GM21381 (cell line): ENCODE data around the gene SMCO1.
"Not testable (repeated sequence)": the region's sequence is repeated elsewhere in the genome, so short reads cannot be mapped to it uniquely, and the experiment has no call there.

ENCODE experiments used
- ATAC-seq: cut with Tn5 transposase; IDR thresholded peaks from one replicate; pipeline ENCODE4 v1.9.1; 2021; ENCODE audit warnings: mild to moderate bottlenecking, moderate library complexity; ENCODE audit not compliant: unreplicated experiment

SMCO1 gene

DNA sequence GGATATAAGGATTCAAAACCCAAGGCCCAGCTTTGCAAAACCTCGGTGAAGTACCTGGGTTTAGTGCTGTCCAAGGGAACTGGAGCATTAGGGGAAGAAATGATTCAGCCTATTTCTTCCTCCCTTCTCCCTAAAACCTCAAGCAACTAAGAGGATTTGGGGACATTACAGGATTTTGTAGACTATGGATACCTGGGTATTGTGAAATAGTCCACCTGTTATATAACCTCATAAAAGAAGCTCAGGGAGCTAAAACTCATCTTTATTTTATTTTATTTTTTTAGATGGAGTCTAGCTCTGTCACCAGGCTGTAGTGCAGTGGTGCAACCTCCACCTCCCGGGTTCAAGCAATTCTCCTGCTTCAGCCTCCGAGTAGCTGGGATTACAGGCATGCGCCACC lies 8.7 kb upstream of the SMCO1 start:
- no peak for ATAC-seq

DNA sequence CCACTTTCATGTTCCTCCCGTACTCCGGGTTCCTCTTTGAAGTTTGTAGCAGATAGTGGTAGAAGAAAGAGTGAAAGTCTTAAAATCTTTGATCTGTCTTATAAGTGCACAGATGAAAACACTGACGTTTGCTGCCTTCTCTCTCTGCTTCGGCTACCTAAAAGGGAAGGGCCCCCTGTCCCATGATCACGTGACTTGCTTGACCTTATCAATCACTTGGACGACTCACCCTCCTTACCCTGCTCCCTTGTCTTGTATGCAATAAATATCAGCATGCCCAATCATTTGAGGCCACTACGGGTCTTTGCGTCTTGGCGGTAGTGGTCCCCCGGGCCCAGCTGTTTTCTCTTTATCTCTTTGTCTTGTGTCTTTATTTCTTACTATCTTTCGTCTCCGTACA lies 6.1 kb upstream of the SMCO1 start:
- ATAC-seq: not testable (repeated sequence)

DNA sequence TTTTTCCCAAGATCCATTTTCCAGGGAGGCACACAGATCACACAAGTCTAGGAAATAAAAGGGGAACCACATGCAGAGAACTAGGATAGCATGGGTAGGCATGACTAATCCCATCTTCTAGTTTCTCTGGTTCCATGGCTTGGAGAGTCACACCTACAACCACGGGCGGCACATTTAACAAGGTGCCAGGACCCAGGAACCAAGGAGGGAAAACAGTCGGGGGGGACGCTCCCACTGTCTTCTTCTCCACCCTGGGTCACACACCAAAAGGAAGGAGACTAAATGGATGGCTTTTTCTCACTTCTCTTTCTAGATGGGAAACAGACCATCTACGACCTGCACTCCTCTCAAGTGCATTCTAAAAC lies 4.6 kb upstream of the SMCO1 start:
- ATAC-seq: no peak

DNA sequence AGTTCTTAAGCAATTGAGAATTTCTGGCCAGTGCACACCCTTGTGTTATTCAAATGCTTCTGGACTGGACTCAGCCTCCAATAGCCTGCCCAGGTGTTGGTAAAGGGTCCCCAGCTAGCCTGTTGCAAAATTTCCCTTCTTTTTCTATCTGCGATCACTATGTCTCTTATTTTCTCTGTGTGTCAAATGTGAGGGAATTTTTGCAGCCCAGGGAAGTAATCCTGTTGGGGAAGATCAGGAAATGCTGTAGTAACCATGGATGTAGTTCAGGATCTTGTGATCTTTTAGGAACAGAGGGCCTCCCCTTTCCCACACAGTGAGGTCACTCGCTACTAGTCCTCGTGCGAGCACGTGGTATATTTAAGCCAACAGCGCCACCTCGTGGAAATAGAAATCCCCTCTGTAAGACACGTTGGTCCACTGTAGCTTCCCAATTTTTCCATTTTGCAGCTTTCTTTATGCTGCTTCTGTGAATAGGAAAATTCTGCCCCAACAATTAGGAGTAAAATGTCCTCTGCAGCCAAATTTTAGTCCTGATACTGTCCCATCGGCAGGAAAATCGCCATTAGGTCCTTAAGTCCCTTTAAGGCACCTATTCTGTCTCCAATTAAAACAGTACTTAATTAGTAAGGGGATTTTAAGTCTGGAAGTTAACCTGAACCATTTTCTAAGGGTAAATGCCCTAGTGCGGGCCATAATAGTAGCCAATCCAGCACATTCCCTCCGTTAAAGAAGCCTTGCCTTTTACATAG lies 4.0 kb upstream of the SMCO1 start:
- ATAC-seq: no peak

DNA sequence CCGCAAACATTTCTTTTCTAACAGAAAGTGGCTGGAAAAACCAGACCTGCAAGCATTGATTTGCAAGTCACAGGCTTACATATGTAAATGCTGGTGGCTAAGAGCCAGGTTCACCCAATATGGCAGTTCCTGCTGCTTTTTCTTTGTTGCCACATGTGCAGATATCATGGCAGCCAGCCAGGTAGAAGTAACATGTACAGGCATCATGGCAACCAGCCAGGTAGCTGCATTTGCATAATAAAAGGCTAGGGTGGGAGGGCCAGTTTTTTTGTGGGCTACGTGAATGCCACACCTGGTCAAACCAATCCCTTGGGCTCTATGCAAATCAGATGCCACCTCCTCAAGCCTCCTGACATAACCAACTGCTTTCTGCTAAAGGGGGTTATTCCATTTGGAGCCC lies 2.8 kb upstream of the SMCO1 start:
- ATAC-seq: no peak

DNA sequence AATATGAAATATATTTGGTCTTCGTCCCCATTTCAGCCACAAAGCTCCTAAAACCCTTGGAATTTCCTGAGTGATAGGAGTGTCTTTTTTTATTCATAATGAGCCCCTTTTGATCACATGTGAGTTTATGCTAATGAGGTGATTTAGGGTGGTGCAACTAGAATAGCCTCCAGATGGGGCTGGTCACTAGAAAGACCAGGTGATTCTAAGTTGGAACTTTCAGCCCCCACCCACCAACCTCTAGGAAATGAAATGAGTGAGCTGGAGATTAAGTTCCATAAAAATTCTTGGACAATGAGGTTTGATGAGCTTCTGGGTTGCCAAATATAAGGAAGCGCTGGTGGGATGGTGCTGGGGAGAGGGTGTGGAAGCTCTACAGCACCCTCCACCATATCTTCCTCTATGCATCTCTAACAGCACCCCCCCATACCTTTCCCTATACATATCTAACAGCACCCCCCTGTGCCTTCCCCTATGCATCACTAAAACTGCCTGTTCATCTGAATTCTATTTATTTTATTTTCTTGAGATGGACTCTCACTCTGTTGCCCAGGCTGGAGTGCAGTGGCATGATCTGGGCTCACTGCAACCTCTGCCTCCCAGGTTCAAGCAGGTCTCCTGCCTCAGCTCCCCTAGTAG lies 2.1 kb upstream of the SMCO1 start:
- no peak for ATAC-seq

DNA sequence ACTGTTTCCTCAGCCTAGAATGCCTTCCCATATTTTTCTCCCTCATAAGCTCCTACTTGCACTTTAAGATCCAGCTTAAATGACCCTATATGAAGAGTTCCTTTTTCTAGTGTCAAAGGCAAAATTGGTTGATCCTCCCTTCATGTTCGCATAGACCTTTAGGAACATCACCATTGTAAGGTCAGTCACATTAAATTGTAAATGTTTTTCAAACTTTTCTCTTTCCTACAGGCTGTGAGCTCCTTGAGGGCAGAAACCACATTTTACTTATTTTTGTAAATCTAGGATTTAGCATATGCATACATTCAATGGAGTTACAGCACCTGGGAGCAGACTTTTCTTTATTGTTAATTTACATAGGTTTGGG lies 813 bp downstream of the SMCO1 start:
- no peak for ATAC-seq

DNA sequence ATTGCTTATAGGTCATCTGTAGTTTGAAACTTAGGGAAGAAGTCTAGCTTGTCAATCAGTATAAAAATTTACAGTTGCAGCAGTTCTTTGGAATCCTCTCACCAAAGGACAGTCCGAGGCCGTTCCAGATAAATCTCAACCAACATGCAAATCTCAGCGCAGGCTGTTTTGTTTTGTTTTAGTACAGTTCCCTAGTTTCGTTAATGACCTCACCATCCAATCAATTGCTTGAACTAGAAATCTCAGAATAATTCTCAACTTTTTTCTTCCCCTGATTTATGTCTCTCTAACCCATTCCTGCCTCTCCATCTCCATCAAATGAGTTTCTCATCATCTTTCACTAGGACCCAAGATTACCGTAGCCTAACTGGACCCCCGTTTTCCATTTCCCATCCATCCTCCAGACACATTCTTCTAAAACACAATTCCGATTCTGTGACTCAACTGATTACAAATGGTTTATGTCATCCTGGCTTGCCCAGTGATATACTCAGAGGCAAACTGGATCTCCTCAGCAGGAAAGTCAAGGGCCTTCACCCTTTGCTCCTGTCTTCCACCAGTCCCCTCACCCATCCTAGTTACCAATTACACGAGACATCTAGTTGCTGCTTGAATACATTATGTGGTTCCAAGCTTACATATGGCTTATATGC lies 1.3 kb downstream of the SMCO1 start:
- ATAC-seq: no peak

DNA sequence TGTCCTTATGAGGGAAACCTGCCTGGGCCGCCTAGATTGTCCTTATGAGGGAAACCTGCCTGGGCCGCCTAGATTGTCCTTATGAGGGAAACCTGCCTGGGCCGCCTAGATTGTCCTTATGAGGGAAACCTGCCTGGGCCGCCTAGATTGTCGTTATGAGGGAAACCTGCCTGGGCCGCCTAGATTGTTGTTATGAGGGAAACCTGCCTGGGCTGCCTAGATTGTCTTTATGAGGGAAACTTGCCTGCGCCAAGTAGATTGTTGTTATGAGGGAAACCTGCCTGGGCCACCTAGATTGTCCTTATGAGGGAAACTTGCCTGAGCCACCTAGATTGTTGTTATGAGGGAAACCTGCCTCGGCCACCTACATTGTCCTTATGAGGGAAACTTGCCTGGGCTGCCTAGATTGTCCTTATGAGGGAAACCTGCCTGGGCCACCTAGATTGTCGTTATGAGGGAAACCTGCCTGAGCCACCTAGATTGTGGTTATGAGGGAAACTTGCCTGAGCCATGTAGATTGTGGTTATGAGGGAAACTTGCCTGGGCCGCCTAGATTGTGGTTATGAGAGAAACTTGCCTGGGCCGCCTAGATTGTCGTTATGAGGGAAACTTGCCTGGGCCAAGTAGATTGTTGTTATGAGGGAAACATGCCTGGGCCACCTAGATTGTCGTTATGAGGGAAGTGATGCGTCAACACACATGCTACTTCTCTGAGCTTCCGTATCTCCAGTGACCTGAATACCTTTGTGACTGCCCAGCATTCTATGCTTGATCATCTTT lies 3.3 kb downstream of the SMCO1 start:
- not testable (repeated sequence) for ATAC-seq

DNA sequence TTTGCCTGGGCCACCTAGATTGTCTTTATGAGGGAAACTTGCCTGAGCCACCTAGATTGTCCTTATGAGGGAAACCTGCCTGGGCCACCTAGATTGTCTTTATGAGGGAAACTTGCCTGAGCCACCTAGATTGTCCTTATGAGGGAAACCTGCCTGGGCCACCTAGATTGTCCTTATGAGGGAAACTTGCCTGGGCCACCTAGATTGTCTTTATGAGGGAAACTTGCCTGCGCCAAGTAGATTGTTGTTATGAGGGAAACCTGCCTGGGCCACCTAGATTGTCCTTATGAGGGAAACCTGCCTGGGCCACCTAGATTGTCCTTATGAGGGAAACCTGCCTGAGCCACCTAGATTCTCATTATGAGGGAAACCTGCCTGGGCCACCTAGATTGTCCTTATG lies 4.0 kb downstream of the SMCO1 start:
- ATAC-seq: not testable (repeated sequence)

DNA sequence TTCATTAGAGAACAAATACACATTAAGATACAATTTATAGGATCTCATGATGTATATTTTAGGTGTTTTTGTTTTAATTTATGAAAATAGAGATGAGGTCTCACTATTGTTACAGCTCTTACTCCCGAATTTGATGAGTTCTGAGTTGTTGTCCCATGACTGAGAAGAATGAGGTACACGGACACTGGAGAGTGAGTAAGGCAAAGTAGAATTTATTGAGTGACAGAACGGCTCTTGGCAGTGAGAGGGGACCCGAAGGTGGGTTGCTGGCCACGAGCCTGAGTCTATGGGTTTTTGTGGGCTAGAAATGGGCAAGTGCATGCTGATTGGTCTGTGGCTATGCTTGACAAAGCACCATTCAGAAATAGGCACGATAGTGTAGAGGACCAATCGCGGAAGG lies 8.5 kb downstream of the SMCO1 start:
- no peak for ATAC-seq

DNA sequence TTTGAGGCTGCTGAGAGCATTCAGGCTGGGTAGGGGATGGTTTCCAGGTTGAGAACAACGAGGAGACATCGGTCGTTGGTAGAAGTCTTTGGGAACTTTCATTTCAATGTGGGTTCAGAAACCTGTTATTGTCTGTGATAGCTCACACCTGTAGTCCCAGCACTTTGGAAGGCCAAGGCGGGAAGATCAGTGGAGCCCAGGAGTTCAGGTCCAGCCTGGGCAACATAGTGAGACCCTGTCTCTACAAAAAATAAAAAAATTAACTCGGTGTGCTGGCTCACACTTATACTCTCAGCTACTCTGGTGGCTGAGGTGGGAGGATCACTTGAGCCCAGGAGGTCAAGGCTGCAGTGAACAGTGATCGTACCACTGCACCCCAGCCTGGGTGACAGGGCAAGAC lies 10.6 kb downstream of the SMCO1 start:
- ATAC-seq: no peak

DNA sequence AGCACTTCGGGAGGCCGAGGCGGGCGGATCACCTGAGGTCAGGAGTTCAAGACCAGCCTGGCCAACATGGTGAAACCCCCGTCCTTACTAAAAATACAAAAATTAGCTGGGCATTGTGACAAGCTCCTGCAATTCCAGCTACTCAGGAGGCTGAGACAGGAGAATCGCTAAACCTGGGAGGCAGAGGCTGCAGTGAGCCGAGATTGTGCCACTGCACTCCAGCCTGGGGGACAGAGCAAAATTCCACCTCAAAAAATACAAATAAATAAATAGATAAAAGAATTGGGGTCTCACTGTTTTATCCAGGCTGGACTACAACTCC lies 11.1 kb downstream of the SMCO1 start:
- ATAC-seq: not testable (repeated sequence)

DNA sequence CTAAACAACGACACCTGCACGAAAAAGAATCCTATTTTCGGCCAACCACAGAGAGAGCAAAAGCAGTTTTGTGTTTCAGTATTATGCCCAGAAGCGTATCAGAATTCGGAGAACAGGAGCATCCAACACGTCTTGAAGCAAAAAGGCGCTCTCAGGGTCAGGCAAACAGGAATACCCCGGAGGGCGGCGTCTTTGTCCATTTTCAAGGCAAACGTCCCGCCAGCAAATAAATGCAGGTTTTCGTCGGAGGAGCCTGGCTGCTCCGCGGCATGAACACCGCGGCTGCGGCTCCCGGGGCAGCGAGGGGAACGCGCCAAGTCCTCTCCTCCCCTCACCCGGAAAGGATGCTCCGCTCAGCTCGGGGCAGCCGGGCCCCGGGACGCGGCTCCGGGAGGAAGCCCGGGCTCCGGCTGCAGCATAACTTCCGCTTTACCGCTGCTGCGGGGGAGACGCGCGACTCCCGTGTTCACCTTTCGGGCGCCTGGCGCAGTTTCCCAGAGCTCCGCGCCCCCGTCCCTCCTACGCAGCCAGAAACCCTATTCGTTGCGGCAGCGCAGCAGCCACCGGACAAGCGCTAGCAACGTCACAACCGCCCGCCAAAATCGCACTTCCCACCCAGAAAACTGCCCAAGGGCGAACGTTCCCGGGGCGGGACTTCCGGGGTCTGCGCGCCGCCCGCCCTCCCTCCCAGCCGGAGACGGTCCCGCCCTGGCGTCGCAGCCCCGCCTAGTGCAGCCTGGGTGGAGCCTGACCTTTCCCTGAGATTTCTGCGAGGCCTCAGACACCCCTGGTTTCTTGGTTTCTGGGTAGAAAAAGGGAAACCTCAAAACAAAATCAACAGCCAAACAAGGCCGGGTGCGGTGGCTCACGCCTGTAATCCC lies 11.7 kb downstream of the SMCO1 start, which contains the start of gene RNF168:
TSS of gene RNF168 (minus strand) at position 573 of the 881 bp plus-strand sequence. CDS start 595 bp downstream, outside the sequence.
- peak; percentile 82 for ATAC-seq

DNA sequence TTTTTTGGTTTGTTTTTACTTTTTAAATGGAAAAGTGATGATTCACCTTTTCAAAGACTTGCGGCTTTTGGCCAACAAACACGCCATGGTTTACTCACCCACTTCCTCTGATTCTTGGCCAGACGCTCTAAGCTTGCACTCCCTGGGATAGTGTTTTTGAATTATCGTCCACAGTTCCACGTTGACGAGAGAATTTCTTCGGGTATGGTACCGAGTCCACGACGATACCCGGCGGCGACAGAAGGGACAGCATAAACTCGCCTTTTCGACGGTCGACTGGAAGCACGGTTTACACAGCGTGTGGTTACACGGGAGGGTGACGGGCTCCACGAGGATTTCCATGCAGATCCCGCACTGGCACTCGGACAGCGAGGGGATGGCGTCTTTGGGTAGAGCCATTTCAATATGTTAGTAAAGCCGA lies 12.4 kb downstream of the SMCO1 start:
- ATAC-seq: peak; percentile 5

DNA sequence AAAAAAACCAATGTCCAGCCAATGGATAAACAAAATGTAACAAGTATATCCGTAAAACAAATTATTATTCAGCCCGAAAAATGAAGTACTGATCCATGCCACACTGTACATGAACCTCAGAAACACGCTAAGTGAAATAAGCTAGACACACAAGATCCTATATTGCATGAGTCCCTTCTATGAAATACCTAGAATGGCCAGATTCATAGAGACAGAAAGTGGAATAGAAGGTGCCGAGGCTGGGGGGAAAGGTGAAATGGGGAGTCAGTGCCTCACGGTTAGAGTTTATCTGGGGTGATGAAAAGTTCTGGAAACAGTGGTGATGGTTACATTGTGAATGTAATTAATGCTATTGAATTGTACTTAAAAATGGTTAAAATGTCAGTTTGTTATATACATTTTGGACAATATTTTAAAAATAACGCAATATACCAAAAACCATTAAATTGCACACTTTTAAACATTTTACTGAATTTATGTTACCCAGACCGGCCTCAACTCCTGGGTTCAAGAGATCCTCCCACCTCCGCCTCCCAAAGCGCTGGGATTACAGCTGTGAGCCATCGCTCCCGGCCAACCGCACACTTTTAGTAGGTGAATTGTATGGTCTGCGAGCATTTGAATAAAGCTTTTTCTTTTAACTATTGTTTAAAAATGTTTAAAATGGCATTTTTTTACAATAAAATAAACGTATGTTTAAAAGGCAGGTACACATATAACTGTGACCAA lies 13.7 kb downstream of the SMCO1 start:
- ATAC-seq: no peak

DNA sequence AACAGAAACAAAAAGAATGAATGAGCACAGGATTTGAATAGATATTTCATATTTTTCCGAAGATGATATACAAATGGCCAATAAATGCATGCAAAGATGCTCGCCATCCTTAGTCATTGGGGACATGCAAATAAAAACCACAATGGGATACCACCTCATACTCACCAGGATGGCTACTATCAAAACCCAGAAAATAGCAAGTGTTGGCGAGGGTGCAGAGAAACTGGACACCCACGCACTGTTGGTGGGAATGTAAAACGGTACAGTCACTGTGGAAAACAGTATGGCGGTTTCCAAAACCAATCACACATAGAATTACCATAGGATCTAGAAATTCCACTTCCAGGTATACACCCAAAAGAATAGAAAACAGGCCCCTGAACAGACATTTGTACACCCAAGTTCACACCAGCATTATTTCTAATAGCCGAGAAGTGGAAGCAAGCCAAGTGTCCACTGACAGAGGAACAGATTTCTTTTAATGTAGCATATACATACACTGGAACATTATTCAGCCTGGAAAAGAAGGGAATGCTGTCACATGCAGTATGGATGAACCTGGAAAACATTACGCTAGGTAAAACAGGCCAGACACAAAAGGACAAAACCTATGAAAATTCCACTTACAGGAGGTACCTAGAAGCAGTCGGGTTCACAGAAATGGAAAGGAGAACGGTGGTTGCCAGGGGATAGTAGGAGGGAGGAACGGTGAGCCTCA lies 15.2 kb downstream of the SMCO1 start:
- ATAC-seq: no peak

DNA sequence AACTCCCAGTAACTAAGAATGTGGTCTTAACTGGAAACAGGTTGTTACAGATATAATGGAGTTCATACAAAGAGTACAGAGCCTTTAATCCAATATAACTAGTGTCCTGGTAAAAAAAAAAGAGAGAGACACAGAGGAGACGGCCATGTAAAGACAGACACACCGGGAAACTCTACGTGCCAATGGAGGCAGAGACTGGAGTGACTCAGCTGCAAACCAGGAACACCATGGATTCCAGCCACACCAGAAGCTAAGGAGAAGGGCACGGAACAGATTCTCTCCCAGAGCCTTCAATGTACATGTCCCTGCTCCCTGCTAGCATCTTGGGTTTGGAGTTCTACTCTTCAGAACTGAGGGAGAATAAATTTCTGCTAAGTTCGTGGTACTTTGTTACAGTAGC lies 16.1 kb downstream of the SMCO1 start:
- ATAC-seq: no peak

DNA sequence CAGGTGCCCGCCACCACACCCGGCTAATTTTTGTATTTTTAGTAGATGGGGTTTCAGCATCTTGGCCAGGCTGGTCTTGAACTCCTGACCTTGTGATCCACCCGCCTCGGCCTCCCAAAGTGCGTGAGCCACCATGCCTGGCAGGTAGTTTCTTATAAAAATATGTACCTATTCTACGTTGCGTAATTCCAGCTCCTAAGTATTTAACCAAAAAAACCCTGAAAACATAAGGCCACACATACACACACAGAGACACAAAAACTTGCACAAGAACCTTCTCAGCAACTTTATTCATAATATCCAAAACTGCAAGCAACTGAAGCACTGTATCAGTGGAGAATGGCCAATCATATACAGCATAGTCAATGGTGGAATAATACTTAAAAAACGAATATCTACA lies 16.8 kb downstream of the SMCO1 start:
- no peak for ATAC-seq
